HepG2 (cell line): ENCODE measurements around the gene LAG3. TPM values are rescaled to one million over a fixed set of nuclear protein-coding genes. Genes with fewer than 3 reads are reported as not detected.
A peak's percentile ranks its signal among the peaks of the same experiment; 100 is the strongest.

Experiments
- ATF7 ChIP-seq, 2 experiments: fragments of 450-650 bp in 1 of 2; sonication (generic) in 1 of 2; formaldehyde crosslinking in 1 of 2; IDR thresholded peaks; 2 replicates each; pipeline versions ENCODE4 v1.4.0 to v1.6.1; 2016 to 2020; ENCODE audit warnings: antibody characterized with exemption in 1 of 2, mild to moderate bottlenecking in 1 of 2, missing genetic modification reagents in 1 of 2
- BRF2 ChIP-seq: sonication (generic); formaldehyde crosslinking; IDR thresholded peaks from 2 replicates; pipeline ENCODE4 v1.8.1; 2022; ENCODE audit warnings: mild to moderate bottlenecking, missing genetic modification reagents
- FOXK1 ChIP-seq: sonication (generic); formaldehyde crosslinking; IDR thresholded peaks from 2 replicates; pipeline ENCODE4 v1.4.0; 2020; ENCODE audit warnings: low read depth, missing genetic modification reagents, borderline replicate concordance
- FOXO4 ChIP-seq: sonication (generic); formaldehyde crosslinking; conservative IDR thresholded peaks from 2 replicates; pipeline ENCODE4 v1.8.1; 2023; ENCODE audit warnings: missing genetic modification reagents
- GMEB1 ChIP-seq: sonication (generic); formaldehyde crosslinking; IDR thresholded peaks from 2 replicates; pipeline ENCODE4 v1.5.1; 2020; ENCODE audit warnings: missing genetic modification reagents, mild to moderate bottlenecking, borderline replicate concordance
- IRF2 ChIP-seq: IDR thresholded peaks from 2 replicates; pipeline ENCODE4 v1.6.1; 2018; ENCODE audit warnings: missing genetic modification reagents, missing compliant biosample characterization
- MIER3 ChIP-seq: IDR thresholded peaks from 2 replicates; pipeline ENCODE4 v1.6.1; 2016; ENCODE audit warnings: missing compliant biosample characterization, borderline replicate concordance
- MTERF4 ChIP-seq: sonication (generic); formaldehyde crosslinking; IDR thresholded peaks from 2 replicates; pipeline ENCODE4 v1.8.0; 2023; ENCODE audit warnings: mild to moderate bottlenecking, missing genetic modification reagents
- NFE2L1 ChIP-seq: sonication (generic); formaldehyde crosslinking; IDR thresholded peaks from 2 replicates; pipeline ENCODE4 v1.4.0; 2020; ENCODE audit warnings: missing genetic modification reagents, mild to moderate bottlenecking, borderline replicate concordance
- PAF1 ChIP-seq: IDR thresholded peaks from 2 replicates; pipeline ENCODE4 v1.6.1; 2016; ENCODE audit warnings: missing genetic modification reagents, missing compliant biosample characterization
- PHF5A ChIP-seq: IDR thresholded peaks from one replicate; pipeline ENCODE4 v1.6.1; 2018; ENCODE audit warnings: low read depth, missing genetic modification reagents; ENCODE audit not compliant: unreplicated experiment
- RFXANK ChIP-seq: IDR thresholded peaks from 2 replicates; pipeline ENCODE4 v1.6.1; 2016
- SATB2 ChIP-seq: sonication (generic); formaldehyde crosslinking; IDR thresholded peaks from 2 replicates; pipeline ENCODE4 v1.5.0; 2020; ENCODE audit warnings: missing genetic modification reagents
- TERF1 ChIP-seq: sonication (generic); formaldehyde crosslinking; IDR thresholded peaks from 2 replicates; pipeline ENCODE4 v1.8.0; 2022; ENCODE audit warnings: mild to moderate bottlenecking, missing genetic modification reagents, moderate library complexity
- WIZ ChIP-seq: sonication (generic); formaldehyde crosslinking; IDR thresholded peaks from 2 replicates; pipeline ENCODE4 v1.5.1; 2020; ENCODE audit warnings: mild to moderate bottlenecking, missing genetic modification reagents
- ZBTB7B ChIP-seq: sonication (generic); formaldehyde crosslinking; IDR thresholded peaks from 2 replicates; pipeline ENCODE4 v1.4.0; 2020; ENCODE audit warnings: missing genetic modification reagents
- ZNF235 ChIP-seq: sonication (generic); formaldehyde crosslinking; IDR thresholded peaks from 2 replicates; pipeline ENCODE4 v1.8.1; 2023; ENCODE audit warnings: mild to moderate bottlenecking, missing genetic modification reagents, borderline replicate concordance
- ZNF317 ChIP-seq: sonication (generic); formaldehyde crosslinking; IDR thresholded peaks from 2 replicates; pipeline ENCODE4 v1.5.0; 2020; ENCODE audit warnings: mild to moderate bottlenecking, missing genetic modification reagents
- ZNF354B ChIP-seq: sonication (generic); formaldehyde crosslinking; IDR thresholded peaks from 2 replicates; pipeline ENCODE4 v1.8.0; 2022; ENCODE audit warnings: mild to moderate bottlenecking, missing genetic modification reagents
- ZNF431 ChIP-seq: sonication (generic); formaldehyde crosslinking; IDR thresholded peaks from 2 replicates; pipeline ENCODE4 v1.9.0; 2022; ENCODE audit warnings: missing genetic modification reagents, low read depth, mild to moderate bottlenecking, borderline replicate concordance
- ZNF468 ChIP-seq: sonication (generic); formaldehyde crosslinking; IDR thresholded peaks from 2 replicates; pipeline ENCODE4 v1.8.0; 2022; ENCODE audit warnings: mild to moderate bottlenecking, moderate library complexity, missing genetic modification reagents
- ZNF720 ChIP-seq: sonication (generic); formaldehyde crosslinking; IDR thresholded peaks from 2 replicates; pipeline ENCODE4 v1.4.0; 2020; ENCODE audit warnings: missing genetic modification reagents
- polyA plus RNA-seq, 8 experiments: library from polyadenylated mRNA; depleted of rRNA in 3 of 8; stranded (reverse) in 7 of 8; unstranded in 1 of 8; fragments of >200 nt; fragmentation: Illumina TruSeq in 4 of 8; extraction: Trizol in 4 of 8; gene quantifications; 2 replicates each; pipeline versions ENCODE4 v1.2.1 to v1.2.3, GENCODE V29; 2011 to 2016; ENCODE audit warnings: low read depth in 4 of 8, missing spikeins in 1 of 8, mixed read lengths in 1 of 8; ENCODE audit not compliant: insufficient read depth in 1 of 8
- total RNA-seq, 5 experiments: library from RNA; depleted of rRNA; stranded (reverse); fragments of >200 nt; fragmentation: Illumina TruSeq; extraction: Trizol; gene quantifications; 2 replicates each; pipeline ENCODE4 v1.2.3, GENCODE V29; 2016; ENCODE audit warnings: low read depth in 1 of 5

The LAG3 gene
- total and polyA plus RNA-seq, 2 of the 13 experiments (the other 11 are each of a cell fraction or from before 2014, with no cell fraction given), result 0.11 to 0.26 TPM

GRCh38 chr12:6723607-6724408 is 48.5 kb upstream of the LAG3 start, which contains the start of gene COPS7A (continued):
- TF ChIP-seq BRF2 (CRISPR knock-in tag), result peak; percentile 81; the same call in 1 of the 2 replicates
- TF ChIP-seq PAF1, result no peak
- TF ChIP-seq WIZ (CRISPR knock-in tag), result peak; percentile 81; the same call in 1 of the 2 replicates
- TF ChIP-seq ZNF468, result 0 out of 2 replicates have a peak, but pooled peaks have one; percentile 73
- peak; percentile 84 for TF ChIP-seq FOXK1 (CRISPR knock-in tag)
- peak; percentile 47 for TF ChIP-seq PHF5A (CRISPR knock-in tag)
- TF ChIP-seq RFXANK (CRISPR knock-in tag), result peak; percentile 90
- TF ChIP-seq ATF7 (IDR thresholded peaks at IDR 0.05), result no peak
- peak; percentile 18; the same call in 1 of the 2 replicates for TF ChIP-seq ATF7 (CRISPR knock-in tag; IDR thresholded peaks at IDR 0.05)
- peak; percentile 90 for TF ChIP-seq MIER3
- TF ChIP-seq ZNF354B, result no peak
- TF ChIP-seq ZNF431 (CRISPR knock-in tag), result peak; percentile 72
- peak; percentile 95; the same call in 1 of the 2 replicates for TF ChIP-seq ZNF235
- peak; percentile 69; the same call in 1 of the 2 replicates for TF ChIP-seq SATB2 (CRISPR knock-in tag)
- TF ChIP-seq IRF2 (CRISPR knock-in tag), result peak; percentile 72
- TF ChIP-seq GMEB1 (CRISPR knock-in tag), result peak; percentile 95
- 0 out of 2 replicates have a peak, but pooled peaks have one; percentile 22 for TF ChIP-seq TERF1 (CRISPR knock-in tag)
- TF ChIP-seq ZNF720 (CRISPR knock-in tag), result no peak
- TF ChIP-seq NFE2L1, result no peak
- peak; percentile 65; the same call in 1 of the 2 replicates for TF ChIP-seq MTERF4 (CRISPR knock-in tag)
- TF ChIP-seq FOXO4, result no peak
- peak; percentile 80 for TF ChIP-seq ZNF317 (CRISPR knock-in tag)
- peak; percentile 70; the same call in 1 of the 2 replicates for TF ChIP-seq ZBTB7B
